Vagina (tissue), 2 donors: ENCODE results near the gene ILDR2. TPM values are rescaled to one million over a fixed set of nuclear protein-coding genes. Genes with fewer than 3 reads are reported as not detected.

Experiments
- DNase-seq, 2 donors: peaks; one replicate each; pipeline ENCODE4 v3.0.0-alpha.2; 2017; ENCODE audit errors: extremely low spot score in 2 of 2
- H3K27ac ChIP-seq: fragments of 200-600 bp; sonication (generic); one replicate; pipeline ENCODE4 v1.5.1; 2019
- H3K27me3 ChIP-seq: fragments of 200-600 bp; sonication (generic); one replicate; pipeline ENCODE4 v1.5.1; 2019
- H3K36me3 ChIP-seq, 2 donors: fragments of 200-600 bp; sonication (generic); one replicate each; pipeline ENCODE4 v1.5.1; 2017 to 2019
- H3K4me1 ChIP-seq: fragments of 200-600 bp; sonication (generic); one replicate; pipeline ENCODE4 v1.5.1; 2019
- H3K4me3 ChIP-seq, 2 donors: fragments of 200-600 bp; sonication (generic); 1 replicate in 1 of 2; 2 replicates in 1 of 2; pipeline ENCODE4 v1.5.1; 2016 to 2019
- H3K9me3 ChIP-seq: fragments of 200-600 bp; sonication (generic); one replicate; pipeline ENCODE4 v1.5.1; 2019
- POLR2A ChIP-seq, 2 donors: fragments of 450-650 bp; IDR thresholded peaks; one replicate each; pipeline ENCODE4 v1.6.1; 2017; ENCODE audit warnings: antibody characterized with exemption in 2 of 2, mild to moderate bottlenecking in 2 of 2, moderate library complexity in 2 of 2
- POLR2AphosphoS5 ChIP-seq, 2 donors: sonication (generic); formaldehyde crosslinking; IDR thresholded peaks; one replicate each; pipeline ENCODE4 v1.9.0; 2017; ENCODE audit warnings: antibody characterized with exemption in 2 of 2, mild to moderate bottlenecking in 2 of 2, low read depth in 1 of 2; ENCODE audit not compliant: insufficient read depth in 1 of 2
- intact Hi-C: fragments of 100-400 bp; cut with DNase I; formaldehyde crosslinking; loops from one replicate; pipeline ENCODE4 v1.15.1; 2023
- total RNA-seq: library from RNA; depleted of rRNA; stranded (reverse); fragments of >200 nt; gene quantifications from one replicate; pipeline ENCODE4 v1.2.3, GENCODE V29; 2016
- TF ChIP-seq, protein P1 (sequence below), 3 experiments: fragments of 450-650 bp in 2 of 3; fragments of 200-600 bp in 1 of 3; sonication (generic) in 1 of 3; IDR thresholded peaks; one replicate each; pipeline ENCODE4 v1.5.1; 2017 to 2019; ENCODE audit warnings: antibody characterized with exemption in 3 of 3, mild to moderate bottlenecking in 2 of 3, moderate library complexity in 2 of 3

The ILDR2 gene
- total RNA-seq, 1 donor from 2014 or later, result 0.25 TPM

- Histone ChIP-seq H3K4me1 (peaks cover 41% of the 10 kb centered on the region), H3K9me3 (no peaks in the 10 kb centered on the region), H3K4me3 (peak within 1 kb of the TSS; percentile 71 to 79), H3K27me3 (no peaks in the 10 kb centered on the region), H3K36me3 (no peaks in the 10 kb centered on the region), H3K27ac (peak within 1 kb of the TSS; percentile 89)
- intact Hi-C loops, result loop anchor here (5.0 to 10.0 kb wide), 2 partner anchors 34 to 359 kb away; no protein-coding TSS in a partner anchor
- peak; percentile 98 for DNase-seq
- TF ChIP-seq POLR2AphosphoS5 (IDR thresholded peaks at IDR 0.05; ENCODE audit: insufficient read depth in 1 of 2, low read depth in 1 of 2) (peak; percentile 89 to 91), POLR2A (IDR thresholded peaks at IDR 0.05) (no peak)
Observed at GRCh38 chr1:166875734-166876539, 99.4 kb downstream of the ILDR2 start, which contains the start of gene TADA1. TADA1 (minus strand) TSS chr1:166876264; CDS start chr1:166876233, 31 bp downstream.

GRCh38 chr1:166875302-166875733 is 100.0 kb downstream of the ILDR2 start:
- H3K27ac ChIP-seq, result peak overlapping the region; percentile 89

GRCh38 chr1:166874464-166874863 is 100.9 kb downstream of the ILDR2 start:
- no peak for DNase-seq
- Histone ChIP-seq H3K27me3 (no peaks in the 10 kb centered on the region), H3K4me3 (no peak overlapping the region), H3K4me1 (peaks cover 48% of the 10 kb centered on the region), H3K36me3 (no peaks in the 10 kb centered on the region), H3K27ac (no peak overlapping the region), H3K9me3 (no peaks in the 10 kb centered on the region)
- TF ChIP-seq POLR2AphosphoS5 (IDR thresholded peaks at IDR 0.05; ENCODE audit: insufficient read depth in 1 of 2, low read depth in 1 of 2) (no peak), POLR2A (IDR thresholded peaks at IDR 0.05) (no peak)
- TF ChIP-seq, protein P1, sequence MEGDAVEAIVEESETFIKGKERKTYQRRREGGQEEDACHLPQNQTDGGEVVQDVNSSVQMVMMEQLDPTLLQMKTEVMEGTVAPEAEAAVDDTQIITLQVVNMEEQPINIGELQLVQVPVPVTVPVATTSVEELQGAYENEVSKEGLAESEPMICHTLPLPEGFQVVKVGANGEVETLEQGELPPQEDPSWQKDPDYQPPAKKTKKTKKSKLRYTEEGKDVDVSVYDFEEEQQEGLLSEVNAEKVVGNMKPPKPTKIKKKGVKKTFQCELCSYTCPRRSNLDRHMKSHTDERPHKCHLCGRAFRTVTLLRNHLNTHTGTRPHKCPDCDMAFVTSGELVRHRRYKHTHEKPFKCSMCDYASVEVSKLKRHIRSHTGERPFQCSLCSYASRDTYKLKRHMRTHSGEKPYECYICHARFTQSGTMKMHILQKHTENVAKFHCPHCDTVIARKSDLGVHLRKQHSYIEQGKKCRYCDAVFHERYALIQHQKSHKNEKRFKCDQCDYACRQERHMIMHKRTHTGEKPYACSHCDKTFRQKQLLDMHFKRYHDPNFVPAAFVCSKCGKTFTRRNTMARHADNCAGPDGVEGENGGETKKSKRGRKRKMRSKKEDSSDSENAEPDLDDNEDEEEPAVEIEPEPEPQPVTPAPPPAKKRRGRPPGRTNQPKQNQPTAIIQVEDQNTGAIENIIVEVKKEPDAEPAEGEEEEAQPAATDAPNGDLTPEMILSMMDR (IDR thresholded peaks at IDR 0.05), result no peak
- intact Hi-C loops, result loop anchor here (10.0 kb wide), 1 partner anchor 360 kb away; no protein-coding TSS in a partner anchor

More at GRCh38 chr1:166875302-166875733, 100.0 kb downstream of the ILDR2 start:
- intact Hi-C loops, result loop anchor here (5.0 to 10.0 kb wide), 2 partner anchors 33 to 359 kb away; no protein-coding TSS in a partner anchor
- no peak for DNase-seq
- Histone ChIP-seq H3K4me1 (peaks cover 47% of the 10 kb centered on the region), H3K27me3 (no peaks in the 10 kb centered on the region), H3K36me3 (no peaks in the 10 kb centered on the region), H3K4me3 (peak overlapping the region; percentile 71 to 79), H3K9me3 (no peaks in the 10 kb centered on the region)
- TF ChIP-seq POLR2A (IDR thresholded peaks at IDR 0.05), result no peak
- TF ChIP-seq, protein P1 (IDR thresholded peaks at IDR 0.05), result no peak
- TF ChIP-seq POLR2AphosphoS5 (IDR thresholded peaks at IDR 0.05; ENCODE audit: insufficient read depth in 1 of 2, low read depth in 1 of 2), result no peak

GRCh38 chr1:166870584-166870983 is 104.8 kb downstream of the ILDR2 start:
- H3K4me1 ChIP-seq, result peaks cover 47% of the 10 kb centered on the region
- H3K4me3 ChIP-seq, result no peak overlapping the region

More at GRCh38 chr1:166870584-166870983, 104.8 kb downstream of the ILDR2 start:
- no peak for DNase-seq
- TF ChIP-seq POLR2A (IDR thresholded peaks at IDR 0.05) (no peak), POLR2AphosphoS5 (IDR thresholded peaks at IDR 0.05; ENCODE audit: insufficient read depth in 1 of 2, low read depth in 1 of 2) (no peak)
- TF ChIP-seq, protein P1 (IDR thresholded peaks at IDR 0.05), result no peak
- intact Hi-C loops, result loop anchor here (10.0 kb wide), 1 partner anchor 364 kb away; no protein-coding TSS in a partner anchor
- H3K9me3 ChIP-seq, result no peaks in the 10 kb centered on the region
- peaks cover 0 to 6% of the 10 kb centered on the region in 2 donors for H3K36me3 ChIP-seq
- no peaks in the 10 kb centered on the region for H3K27me3 ChIP-seq
- H3K27ac ChIP-seq, result no peak overlapping the region
